GM21423 (cell line): ENCODE data around the gene SLC12A3.

Source experiments
- ATAC-seq: cut with Tn5 transposase; IDR thresholded peaks from one replicate; pipeline ENCODE4 v1.9.1; 2021; ENCODE audit warnings: mild to moderate bottlenecking, moderate library complexity; ENCODE audit not compliant: unreplicated experiment

The SLC12A3 gene

GRCh38 chr16:56864960-56865359, at the start of gene SLC12A3:
TSS of gene SLC12A3 (plus strand) at chr16:56865207. CDS start at chr16:56865236, 29 bp downstream.
- no peak for ATAC-seq

- ATAC-seq = no peak
These were observed 49.3 kb upstream of the SLC12A3 start for GRCh38 chr16:56815721-56816120.

GRCh38 chr16:56817056-56817455, 48.0 kb upstream of the SLC12A3 start:
- ATAC-seq = no peak

- ATAC-seq = no peak
These were observed 47.1 kb upstream of the SLC12A3 start for GRCh38 chr16:56817938-56818337.

- ATAC-seq = no peak
These were observed 41.8 kb upstream of the SLC12A3 start for GRCh38 chr16:56823081-56823733.

- ATAC-seq = no peak
These were observed 40.7 kb upstream of the SLC12A3 start for GRCh38 chr16:56824331-56824730.

- ATAC-seq = no peak
These were observed 40.2 kb upstream of the SLC12A3 start for GRCh38 chr16:56824804-56825203.

- ATAC-seq = no peak
These were observed 39.2 kb upstream of the SLC12A3 start for GRCh38 chr16:56825826-56826225.

- ATAC-seq = no peak
These were observed 36.4 kb upstream of the SLC12A3 start for GRCh38 chr16:56828647-56829046.

GRCh38 chr16:56830669-56831068, 34.3 kb upstream of the SLC12A3 start:
- ATAC-seq = no peak

- no peak for ATAC-seq
These were observed 32.2 kb upstream of the SLC12A3 start for GRCh38 chr16:56832768-56833167.

GRCh38 chr16:56833243-56833970, 31.6 kb upstream of the SLC12A3 start:
- ATAC-seq = no peak

- ATAC-seq = no peak
These were observed 29.7 kb upstream of the SLC12A3 start for GRCh38 chr16:56835320-56835719.

- ATAC-seq = no peak
These were observed 28.4 kb upstream of the SLC12A3 start for GRCh38 chr16:56836410-56837230.

GRCh38 chr16:56838622-56839337, 26.2 kb upstream of the SLC12A3 start:
- no peak for ATAC-seq

GRCh38 chr16:56841233-56841632, 23.8 kb upstream of the SLC12A3 start:
- ATAC-seq = no peak

- no peak for ATAC-seq
These were observed 23.3 kb upstream of the SLC12A3 start for GRCh38 chr16:56841659-56842058.

GRCh38 chr16:56842133-56842532, 22.9 kb upstream of the SLC12A3 start:
- ATAC-seq = no peak

- ATAC-seq = no peak
These were observed 21.0 kb upstream of the SLC12A3 start for GRCh38 chr16:56844056-56844455.

GRCh38 chr16:56847173-56847910, 17.7 kb upstream of the SLC12A3 start:
- no peak for ATAC-seq
